Stimulated activated CD4-positive, alpha-beta T cell treated with anti-CD3 and anti-CD28 coated beads, Interleukin-1b, Interleukin-23, amount 100 ng/mL, for 4 hours (primary cell): ENCODE data around the gene IDH3B.

Experiments
- DNase-seq, 2 donors: peaks; one replicate each; pipeline ENCODE4 v3.0.0-alpha.2; 2020; ENCODE audit warnings: low read depth in 2 of 2

IDH3B gene

DNA sequence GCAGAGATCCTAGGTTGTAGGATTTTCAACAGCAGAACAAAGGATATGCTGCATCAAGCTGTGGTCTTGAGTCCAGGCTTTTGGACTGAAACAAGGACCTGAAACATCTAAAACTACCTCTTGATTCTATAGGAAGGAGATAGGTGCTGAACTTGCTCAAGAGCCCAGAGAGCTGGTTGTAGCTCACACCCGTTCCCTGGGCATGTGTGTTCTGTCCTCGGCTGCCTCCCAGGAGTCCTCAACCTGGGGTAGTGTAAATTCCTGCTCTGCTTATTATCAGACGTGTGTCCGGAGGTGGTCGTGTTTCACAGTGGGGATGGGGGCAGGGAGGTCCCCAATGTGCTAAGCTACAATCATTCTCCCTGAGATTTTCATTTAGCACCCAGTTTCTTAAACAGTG, 6.8 kb downstream of the IDH3B start:
- no peak for DNase-seq

DNA sequence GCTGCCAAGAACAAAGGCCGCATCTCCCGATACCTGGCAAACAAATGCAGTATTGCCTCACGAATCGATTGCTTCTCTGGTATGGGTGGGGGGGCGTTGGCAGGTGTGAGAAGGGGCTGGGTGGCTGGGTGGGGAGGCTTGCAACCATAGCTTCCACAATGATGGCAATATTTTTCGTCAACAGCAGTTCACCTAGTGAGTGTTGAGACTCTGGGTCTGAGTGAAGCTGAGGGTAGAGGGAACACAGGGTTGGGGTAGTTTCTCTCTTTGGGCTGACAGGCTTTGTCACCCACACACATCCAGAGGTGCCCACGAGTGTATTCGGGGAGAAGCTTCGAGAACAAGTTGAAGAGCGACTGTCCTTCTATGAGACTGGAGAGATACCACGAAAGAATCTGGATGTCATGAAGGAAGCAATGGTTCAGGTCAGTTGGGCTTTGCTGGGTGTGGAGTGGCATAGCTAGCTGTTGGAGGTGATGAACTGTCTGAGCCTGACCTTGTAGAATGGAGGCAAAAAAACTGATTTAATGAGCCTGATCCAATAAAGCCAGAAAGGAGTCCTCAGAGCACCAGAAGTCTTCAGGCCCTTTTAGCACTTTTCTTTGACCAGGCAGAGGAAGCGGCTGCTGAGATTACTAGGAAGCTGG, 7.4 kb downstream of the IDH3B start:
- no peak for DNase-seq

DNA sequence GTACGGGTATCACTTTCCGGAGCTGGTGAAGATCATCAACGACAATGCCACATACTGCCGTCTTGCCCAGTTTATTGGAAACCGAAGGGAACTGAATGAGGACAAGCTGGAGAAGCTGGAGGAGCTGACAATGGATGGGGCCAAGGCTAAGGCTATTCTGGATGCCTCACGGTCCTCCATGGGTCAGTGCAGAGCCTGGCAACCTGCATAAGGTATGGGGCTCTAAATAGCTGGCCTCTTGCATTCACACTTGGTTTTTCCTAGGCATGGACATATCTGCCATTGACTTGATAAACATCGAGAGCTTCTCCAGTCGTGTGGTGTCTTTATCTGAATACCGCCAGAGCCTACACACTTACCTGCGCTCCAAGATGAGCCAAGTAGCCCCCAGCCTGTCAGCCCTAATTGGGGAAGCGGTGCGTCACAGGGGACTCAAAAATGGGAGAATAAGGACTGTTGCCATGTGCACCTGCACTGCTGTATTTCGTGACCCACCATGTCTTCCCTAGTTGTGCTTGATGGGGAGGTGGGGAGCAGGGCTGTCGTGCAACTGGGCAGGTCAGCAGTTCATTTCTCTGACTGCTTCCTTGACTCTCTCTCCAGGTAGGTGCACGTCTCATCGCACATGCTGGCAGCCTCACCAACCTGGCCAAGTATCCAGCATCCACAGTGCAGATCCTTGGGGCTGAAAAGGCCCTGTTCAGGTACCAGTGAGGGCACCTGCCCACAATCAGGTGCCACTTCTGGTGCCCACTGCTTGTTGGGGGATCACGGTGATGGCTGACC, 8.5 kb downstream of the IDH3B start:
- no peak for DNase-seq

DNA sequence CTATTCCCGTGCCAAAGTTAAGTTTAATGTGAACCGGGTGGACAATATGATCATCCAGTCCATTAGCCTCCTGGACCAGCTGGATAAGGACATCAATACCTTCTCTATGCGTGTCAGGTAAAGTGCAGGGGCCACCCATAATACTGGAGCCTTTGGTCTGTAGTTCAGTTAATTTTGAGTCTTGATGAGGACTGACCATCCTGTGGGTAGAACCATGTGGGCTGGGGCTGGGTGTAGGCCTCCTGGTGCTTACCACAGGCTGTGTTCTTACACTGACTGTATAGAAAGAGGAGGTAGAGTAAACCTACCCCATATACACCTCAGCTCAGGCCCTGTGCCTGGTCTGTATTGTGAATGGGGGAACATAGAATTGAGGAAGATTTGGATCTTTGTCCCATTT, 9.2 kb downstream of the IDH3B start:
- no peak for DNase-seq

DNA sequence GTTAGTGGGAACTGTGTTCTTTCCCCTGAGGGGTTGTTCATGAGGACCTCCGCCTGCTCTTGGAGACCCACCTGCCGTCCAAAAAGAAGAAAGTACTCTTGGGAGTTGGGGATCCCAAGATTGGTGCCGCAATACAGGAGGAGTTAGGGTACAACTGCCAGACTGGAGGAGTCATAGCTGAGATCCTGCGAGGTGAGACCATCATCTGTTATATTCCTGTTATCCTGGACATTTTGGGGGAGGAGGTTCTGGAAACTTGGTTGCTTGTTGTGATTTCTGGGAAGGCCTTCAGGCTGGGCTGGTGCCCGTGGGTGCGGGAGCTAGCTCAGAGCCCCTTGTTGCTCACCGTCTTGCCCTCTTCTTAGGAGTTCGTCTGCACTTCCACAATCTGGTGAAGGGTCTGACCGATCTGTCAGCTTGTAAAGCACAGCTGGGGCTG, 9.6 kb downstream of the IDH3B start:
- no peak for DNase-seq

DNA sequence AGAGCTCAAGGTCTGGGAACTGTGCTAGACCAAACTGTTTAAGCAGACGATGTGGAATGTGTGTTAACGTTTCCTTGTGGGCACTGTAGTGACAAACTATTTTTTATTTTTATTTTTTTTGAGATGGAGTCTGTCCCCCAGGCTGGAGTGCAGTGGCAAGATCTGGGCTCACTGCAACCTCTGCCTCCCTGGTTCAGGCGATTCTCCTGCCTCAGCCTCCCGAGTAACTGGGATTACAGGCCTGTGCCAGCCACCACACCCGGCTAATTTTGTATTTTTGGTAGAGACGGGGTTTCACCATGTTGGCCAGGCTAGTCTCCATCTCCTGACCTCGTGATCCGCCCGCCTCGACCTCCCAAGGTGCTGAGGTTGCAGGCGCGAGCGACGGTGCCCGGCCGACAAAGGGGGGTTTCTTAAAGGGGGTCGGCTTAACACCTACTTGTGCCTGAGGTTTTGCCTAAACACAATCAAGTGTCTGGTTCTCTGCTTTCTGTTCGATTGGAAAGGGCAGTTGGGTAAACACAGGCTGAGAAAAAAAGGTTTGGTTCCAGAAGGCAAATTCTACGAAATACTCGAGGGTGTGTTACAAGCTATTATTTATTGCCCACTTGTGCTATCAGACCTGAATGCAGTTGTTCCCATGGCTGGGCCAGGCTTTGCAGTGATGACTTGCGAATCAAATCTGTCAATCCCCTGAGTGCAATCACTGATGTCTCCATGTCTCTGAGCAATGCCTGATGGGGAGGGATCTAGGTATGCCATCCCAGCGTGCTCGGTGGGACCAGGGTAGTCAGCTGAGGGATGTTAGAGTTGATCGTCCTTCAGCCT, 10.2 kb downstream of the IDH3B start:
- no peak for DNase-seq

DNA sequence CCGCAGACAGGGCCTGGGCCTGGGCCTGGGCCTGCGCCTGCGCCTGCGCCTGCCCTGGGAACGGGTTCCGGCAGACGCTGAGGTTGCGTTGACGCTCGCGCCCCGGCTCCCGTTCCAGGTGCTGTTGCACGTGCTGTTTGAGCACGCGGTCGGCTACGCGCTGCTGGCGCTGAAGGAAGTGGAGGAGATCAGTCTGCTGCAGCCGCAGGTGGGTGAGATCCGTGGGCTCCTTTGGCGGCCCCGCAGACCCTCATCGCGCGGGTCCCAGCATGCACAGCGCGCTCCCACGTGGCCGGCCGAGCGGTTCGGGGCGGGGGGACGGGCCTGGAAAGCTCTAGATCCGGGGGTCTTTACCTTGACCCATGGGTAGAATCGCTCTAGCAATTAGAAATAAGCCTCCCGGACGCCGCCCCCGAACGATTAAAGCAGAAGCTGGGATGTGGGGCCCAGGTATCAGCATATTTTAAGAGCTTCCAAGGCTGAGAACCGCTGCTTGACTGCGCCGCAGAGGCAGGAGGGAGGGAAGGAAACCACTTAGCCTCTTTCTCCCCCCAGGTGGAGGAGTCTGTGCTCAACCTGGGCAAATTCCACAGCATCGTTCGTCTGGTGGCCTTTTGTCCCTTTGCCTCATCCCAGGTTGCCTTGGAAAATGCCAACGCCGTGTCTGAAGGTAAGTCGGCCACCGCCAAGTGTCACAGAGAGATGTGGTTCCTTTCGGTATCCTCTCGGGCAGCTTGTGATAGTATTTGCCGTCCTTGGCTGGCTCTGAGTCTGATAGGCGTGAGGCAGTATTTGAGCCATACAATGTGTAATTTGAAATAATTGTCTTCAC, 11.1 kb downstream of the IDH3B start:
- DNase-seq = peak; percentile 16 to 55

DNA sequence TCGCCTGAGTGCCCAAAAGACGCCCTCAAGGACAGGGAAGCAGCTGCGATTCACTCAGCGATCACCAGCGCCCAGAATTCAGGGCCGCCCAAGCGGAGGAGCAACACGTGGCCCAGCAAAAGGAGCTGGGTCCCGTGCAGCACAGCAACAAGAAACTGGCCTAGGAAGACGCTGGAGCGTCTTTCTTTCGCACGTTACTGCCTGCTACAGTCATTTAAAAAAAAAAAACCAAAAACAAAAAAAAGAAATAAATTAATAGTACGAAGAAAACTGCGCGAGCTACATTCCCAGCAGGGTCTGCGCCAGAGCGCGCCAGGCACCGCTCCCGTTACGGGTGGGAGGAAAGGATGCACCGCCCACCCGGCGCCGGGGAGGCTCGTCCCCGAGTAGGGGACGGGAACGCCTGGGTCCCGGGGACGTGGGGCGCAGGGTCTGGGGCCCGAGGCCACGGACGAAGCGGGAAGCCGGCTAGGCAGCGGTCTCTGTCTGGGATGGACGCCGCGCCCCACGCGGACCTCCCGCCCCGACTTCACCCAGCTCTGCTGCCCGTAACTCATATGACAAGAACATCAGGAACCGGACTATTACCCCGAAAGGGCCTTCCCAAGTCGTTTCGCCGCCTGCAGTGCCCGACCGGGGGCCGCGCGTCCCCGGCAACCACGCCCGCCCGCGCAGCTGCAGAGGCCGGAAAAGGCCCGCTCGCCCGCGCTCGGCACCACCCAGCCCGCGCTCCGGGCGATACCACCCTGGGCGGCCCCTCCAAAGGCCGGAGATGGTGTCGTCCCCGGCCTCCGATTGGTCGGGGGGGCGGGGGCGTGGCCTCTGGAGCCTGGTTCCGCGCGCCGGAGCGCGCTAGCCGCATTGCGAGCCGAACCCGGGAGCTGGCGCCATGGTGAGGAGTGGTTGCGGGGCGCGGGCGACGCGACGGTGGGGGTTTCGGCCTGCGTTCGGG, 12.0 kb downstream of the IDH3B start, which contains the start of gene NOP56:
Gene NOP56 (plus strand): TSS at position 861 of the 952 bp plus-strand sequence. CDS start 29 bp downstream, at position 890.
- DNase-seq = peak; percentile 94 to 95

DNA sequence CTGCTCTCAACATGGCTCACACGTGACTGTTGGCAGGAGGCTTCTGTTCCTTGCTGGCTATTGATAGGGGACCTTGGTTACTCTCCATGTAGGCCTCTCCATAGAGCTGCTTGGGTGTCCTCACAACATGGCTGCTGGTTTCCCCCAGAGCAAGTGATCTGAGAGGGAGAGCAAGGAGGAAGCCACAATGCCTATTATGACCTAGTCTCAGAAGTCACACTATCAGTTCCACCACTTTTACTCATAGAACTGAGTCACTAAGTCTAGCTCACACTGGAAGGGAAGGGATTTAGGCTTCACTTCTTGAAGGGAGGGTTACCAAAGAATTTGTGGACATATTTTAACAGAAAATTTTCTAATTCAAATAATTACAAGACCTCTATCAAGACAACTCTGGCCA, 20.3 kb downstream of the IDH3B start:
- DNase-seq = no peak

DNA sequence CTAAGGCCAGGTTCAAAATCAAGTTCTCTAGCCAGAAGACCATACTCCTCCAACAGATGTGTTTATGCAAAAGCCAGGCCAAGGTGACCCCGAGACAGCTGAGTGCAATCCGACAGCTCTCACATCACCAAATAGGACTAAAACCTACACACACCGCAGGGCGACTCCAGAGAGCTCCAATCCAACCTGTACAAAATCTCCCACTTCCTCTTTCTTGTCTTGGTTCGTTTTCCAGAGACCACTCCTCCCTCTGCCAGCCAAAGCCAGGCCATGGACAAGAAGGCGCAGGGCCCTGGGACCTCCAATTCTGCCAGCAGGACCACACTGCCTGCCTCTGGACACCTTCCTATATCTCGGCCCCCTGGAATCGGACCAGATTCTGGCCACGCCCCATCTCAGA, 23.1 kb downstream of the IDH3B start:
- no peak for DNase-seq

DNA sequence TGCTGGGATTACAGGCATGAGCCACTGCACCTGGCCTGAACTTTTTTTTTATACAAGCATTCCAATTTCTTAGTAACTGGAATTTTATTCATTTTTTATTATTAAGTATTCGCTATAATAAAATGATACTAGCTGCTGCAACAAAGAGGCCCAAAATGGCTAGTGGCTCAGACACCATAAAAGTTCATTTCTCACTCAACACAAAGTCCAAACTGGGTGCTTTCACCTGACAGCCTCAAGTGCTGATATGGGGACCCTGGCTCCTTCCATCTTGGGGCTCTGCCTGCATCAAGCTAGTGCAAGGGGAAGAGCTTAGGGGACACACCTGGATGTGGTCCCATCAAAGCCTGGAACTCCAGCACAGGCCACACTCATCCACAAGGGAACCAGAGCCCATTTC, 23.8 kb downstream of the IDH3B start:
- DNase-seq = no peak

DNA sequence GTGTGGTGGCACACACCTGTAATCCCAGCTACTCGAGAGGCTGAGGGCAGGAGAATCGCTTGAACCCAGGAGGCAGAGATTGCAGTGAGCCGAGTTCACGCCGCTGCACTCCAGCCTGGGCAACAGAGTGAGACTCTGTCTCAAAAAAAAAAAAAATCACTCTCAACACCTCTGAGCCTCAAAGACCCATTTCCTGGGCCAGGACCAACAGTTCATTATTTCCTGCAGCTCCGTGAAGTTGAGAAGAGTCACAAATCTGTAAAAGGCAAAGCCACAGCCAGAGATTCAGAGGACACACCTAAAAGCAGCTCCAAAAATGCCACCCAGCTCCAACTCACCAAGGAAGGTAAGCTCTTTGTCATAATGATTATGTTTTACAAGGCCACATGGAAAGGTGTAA, 26.8 kb downstream of the IDH3B start:
- no peak for DNase-seq

DNA sequence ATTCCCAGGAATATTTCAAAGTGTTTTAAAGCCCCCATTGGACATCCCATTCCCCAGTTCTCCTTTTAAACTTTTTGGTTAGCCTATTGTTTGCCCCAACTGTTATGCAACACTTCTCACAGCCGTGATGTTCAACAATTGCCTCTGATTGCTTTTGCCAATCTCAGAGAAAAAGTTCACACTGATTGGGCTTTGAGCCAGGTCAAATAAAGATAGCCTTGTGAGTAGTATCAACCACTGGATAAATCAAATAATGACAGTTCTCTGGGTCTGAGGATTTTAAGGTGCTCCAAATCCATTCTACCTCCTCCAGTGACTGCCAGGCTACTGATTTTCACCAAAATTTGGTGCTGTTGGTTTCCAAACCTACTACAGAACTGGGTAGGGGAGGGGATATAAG, 30.6 kb downstream of the IDH3B start:
- DNase-seq = no peak

DNA sequence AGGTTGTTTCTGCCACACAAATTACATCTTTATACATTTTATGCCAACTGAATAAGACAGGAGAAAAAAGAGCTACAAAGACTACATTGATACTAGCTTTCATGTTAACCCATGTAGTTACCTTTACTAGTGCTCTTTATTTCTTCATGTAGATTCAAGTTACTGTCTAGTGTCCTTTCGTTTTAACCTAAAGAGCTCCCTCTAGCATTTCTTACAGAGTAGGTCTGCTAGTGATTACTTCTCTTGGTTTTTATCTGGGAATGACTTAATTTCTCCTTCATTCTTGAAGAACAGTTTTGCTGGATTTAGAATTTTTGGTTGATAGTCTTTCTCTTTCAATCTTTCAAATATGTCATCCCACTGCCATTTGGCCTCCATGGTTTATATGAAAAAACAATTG, 32.8 kb downstream of the IDH3B start:
- DNase-seq = no peak

DNA sequence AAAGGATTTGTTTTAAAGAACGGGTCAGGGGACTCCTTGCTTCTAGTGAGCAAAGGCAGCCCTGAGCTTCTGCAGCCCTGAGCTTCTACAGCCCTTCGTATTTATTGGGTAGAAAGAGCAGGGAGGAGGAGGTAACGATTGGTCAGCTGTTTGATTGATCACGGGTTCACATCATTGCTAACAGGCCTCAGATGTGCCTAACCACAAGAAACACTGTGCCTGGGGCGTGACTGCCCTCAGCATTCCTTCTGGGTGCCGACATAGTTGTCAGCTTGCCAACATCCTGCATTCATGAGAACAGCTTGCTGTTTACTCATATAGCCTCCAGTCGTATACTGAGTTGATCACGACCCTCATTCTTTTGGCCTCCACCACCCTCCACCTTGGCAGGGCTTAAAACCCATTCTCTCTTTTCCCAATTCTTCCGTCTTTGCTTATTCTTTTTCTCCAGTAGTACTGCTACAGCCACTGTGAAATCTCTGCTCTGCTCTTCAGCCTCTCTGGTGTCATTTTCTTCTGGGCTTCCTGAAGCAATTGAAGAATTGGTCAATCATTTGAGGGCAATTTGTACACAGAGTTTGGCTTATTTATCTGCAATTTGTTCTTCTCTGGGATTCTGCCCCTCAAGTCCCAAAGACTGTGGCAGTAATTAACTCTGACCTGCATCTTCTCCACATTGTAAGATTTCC, 37.0 kb downstream of the IDH3B start:
- no peak for DNase-seq

DNA sequence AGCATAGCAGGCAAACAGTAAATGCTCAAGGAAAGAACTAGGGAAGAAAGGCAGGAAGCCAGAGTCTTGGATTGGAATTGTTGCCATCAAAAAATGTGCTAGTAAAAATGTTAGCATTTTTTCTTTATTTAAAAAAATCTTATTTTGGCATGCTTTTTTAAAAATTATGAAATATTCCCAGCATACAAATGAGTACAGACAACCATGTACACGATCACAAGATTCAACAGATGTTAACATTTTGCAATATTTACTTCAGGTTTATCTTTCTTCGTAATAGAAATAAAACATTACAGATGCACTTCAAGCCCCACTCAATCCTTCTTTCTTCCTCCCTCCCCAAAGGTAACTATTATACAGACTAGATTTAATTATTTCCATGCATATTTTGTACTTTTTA, 39.0 kb downstream of the IDH3B start:
- DNase-seq = no peak

DNA sequence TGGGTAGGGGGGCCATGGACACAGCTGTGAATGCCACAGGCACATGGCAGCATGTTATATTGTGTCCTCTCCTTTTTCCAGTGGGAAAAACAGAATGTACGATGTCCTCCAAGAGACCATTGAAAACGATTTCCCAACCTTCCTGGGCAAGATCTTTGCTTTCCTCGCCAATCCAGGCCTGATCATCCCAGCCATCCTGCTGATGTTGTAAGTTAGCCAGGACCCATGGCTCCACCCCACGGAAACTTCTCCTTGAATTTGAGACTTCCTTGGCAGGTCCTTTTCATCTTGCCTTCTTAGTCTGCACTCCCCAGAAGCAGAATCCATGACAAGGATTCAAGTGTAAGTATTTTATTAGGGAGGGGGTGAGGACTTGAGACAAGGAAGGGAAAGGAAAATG, 39.8 kb downstream of the IDH3B start:
- DNase-seq = no peak

DNA sequence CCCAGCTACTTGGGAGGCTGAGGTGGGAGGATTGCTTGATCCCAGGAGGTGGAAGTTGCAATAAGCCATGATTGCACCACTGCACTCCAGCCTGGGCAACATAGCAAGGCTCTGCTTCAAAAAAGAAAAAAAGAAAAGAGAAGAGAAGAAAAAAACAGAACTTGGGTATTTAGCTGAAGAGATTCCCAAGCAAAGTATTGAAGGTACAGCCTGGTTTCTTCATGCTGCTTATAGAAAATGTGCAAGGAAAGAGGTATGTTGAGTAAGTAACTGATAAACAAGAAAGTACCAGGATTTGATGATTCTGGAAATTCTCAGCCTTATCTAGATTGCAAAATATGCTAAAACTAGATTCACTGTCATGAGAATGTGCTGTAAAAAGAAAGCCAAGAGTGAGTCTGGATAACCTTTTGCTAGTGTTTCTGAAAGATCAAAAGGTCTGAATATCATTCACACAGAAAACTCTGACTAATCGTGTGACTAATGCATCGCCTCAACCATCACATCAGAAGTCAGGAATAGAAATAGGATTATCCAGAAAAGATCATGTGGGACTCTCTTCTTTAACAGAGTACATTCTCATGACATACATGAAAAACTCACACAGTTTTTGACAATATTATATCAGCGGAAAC, 43.9 kb downstream of the IDH3B start:
- no peak for DNase-seq

DNA sequence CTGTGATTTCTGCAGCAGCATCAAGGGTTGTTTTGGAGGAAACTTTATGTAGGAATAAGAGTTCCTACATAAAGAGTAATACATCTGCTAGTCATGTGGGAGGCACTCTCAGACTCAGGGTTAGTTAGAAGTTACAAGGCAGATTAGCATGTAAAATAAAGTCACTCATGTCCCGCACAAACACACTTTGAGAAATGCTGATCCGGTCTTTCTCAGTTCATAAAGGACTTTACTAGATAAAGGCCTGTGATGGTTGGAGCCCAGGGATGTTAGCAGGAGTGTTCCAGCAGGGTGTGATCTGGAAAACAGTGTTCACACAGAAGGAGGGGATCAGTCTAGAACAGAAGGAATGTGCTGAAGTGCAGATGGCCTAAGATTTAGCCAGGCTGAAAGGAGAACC, 44.7 kb downstream of the IDH3B start:
- DNase-seq = no peak
